H1 (cell line): ENCODE measurements around the gene IL21R. TPM values are rescaled to one million over a fixed set of nuclear protein-coding genes. Genes with fewer than 3 reads are reported as not detected.

Experiments used
- BRCA1 ChIP-seq: IDR thresholded peaks from 2 replicates; pipeline ENCODE4 v1.6.1; 2012; ENCODE audit warnings: low read depth, low read length, improper control_type of control experiment
- CEBPB ChIP-seq: IDR thresholded peaks from 2 replicates; pipeline ENCODE4 v1.6.1; 2012; ENCODE audit warnings: low read depth, low read length
- MAX ChIP-seq: IDR thresholded peaks from 2 replicates; pipeline ENCODE4 v1.6.1; 2012; ENCODE audit warnings: inconsistent platforms
- NANOG ChIP-seq: IDR thresholded peaks from 2 replicates; pipeline ENCODE4 v1.6.1; 2011; ENCODE audit warnings: low read length, low read depth, mild to moderate bottlenecking, inconsistent platforms; ENCODE audit not compliant: insufficient read depth, poor library complexity, severe bottlenecking
- POLR2A ChIP-seq, 2 experiments: IDR thresholded peaks; 1 replicate in 1 of 2; 2 replicates in 1 of 2; pipeline ENCODE4 v1.6.1; 2011; ENCODE audit warnings: low read depth in 2 of 2, low read length in 2 of 2, mild to moderate bottlenecking in 2 of 2; ENCODE audit errors: control extremely low read depth in 1 of 2
- POLR2AphosphoS5 ChIP-seq: IDR thresholded peaks from 2 replicates; pipeline ENCODE4 v1.6.1; 2011; ENCODE audit warnings: low read depth, low read length
- RFX5 ChIP-seq: IDR thresholded peaks from 2 replicates; pipeline ENCODE4 v1.6.1; 2011; ENCODE audit warnings: low read depth, low read length, improper control_type of control experiment, borderline replicate concordance
- SUZ12 ChIP-seq: fragments of 200-600 bp; sonication (generic); IDR thresholded peaks from 2 replicates; pipeline ENCODE4 v1.6.1; 2012; ENCODE audit warnings: mild to moderate bottlenecking, inconsistent platforms, low read length, moderate library complexity, mixed read lengths
- TEAD4 ChIP-seq: IDR thresholded peaks from 2 replicates; pipeline ENCODE4 v1.6.1; 2012; ENCODE audit warnings: low read depth, low read length, inconsistent platforms, mixed read lengths
- polyA plus RNA-seq, 7 experiments: library from polyadenylated mRNA; depleted of rRNA in 3 of 7; stranded (reverse) in 5 of 7; unstranded in 2 of 7; fragments of >200 nt in 5 of 7; fragments of 200-250 nt in 2 of 7; gene quantifications; 1 replicate in 5 of 7; 2 replicates in 1 of 7; 4 replicates in 1 of 7; pipeline versions ENCODE4 v1.2.1 to v1.2.3, GENCODE V29; 2011 to 2013; ENCODE audit warnings: missing spikeins in 2 of 7, mixed read lengths in 2 of 7
- total RNA-seq: library from RNA; stranded (reverse); fragmentation: NEBNext Ultra II Directional; extraction: Animal tissue kit (Norgen Biotek cat#: 25700); gene quantifications from 2 replicates; pipeline ENCODE4 v1.2.1, GENCODE V29; 2021

Gene IL21R
- total and polyA plus RNA-seq, 2 of the 8 experiments (the other 6 are each of a cell fraction or from before 2014, with no cell fraction given): 0.34 to 0.70 TPM

DNA sequence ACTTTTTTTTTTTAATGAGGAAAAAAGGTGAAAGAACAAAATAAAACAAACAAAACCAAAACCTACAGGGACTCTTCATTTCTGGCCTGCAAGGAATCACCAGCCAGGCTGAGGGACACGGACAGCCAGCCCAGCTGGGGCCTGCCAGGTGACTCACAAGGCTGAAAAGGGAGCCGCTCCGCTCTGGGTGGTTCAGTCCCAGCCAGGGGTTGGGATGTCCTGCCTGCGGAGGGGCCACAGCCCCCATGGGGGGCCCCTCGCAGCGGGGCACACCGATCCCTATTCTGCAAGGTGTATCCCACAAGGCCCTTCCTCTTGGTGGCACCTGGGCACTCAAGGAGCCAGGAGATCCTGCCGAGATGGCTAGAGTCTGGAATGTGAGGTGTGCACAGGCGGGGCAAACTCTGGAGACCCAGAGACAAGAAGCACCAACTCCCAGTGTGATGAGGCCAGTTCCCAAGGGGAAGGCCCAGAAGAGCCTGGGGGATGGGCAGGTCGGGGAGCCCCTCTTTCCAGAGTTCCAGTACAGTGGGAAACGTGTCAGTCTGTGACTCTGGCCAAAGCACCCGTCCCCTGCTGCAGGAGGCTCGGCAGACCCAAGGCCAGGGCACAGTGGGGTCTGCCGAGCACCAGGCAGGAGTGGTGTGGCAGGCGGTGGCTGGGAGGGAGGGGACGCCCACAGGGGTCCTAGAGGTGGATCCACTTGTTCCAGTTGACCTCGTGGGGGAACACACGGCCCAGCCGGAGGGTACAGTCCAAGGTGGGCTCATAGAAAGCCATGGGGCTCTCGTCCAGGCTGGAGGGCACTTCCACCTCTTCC, 58.9 kb downstream of the IL21R start (continued):
- no peak for TF ChIP-seq BRCA1
- TF ChIP-seq MAX: no peak
- no peak for TF ChIP-seq POLR2A (IDR thresholded peaks at IDR 0.05; ENCODE audit: control extremely low read depth in 1 of 2, low read depth in 2 of 2, low read length in 2 of 2)
- TF ChIP-seq SUZ12: no peak
- no peak for TF ChIP-seq RFX5
- no peak for TF ChIP-seq NANOG
- no peak for TF ChIP-seq CEBPB
- TF ChIP-seq TEAD4: no peak
- TF ChIP-seq POLR2AphosphoS5: no peak
